ENCODE results near the gene OSBP2. TPM values are rescaled to one million over a fixed set of nuclear protein-coding genes. Genes with fewer than 3 reads are reported as not detected.

OSBP2 gene
- 2.0 to 4.2 TPM (median 3.0 TPM) in 3 replicates for polyA plus RNA-seq
- polyA plus RNA-seq (2011; ENCODE audit: low read depth) = 10.7 TPM
- 3.9 and 5.0 TPM in 2 replicates for polyA plus RNA-seq (2011; cell fraction: cytosol; rRNA removed)
- polyA plus RNA-seq (2011; cell fraction: nucleus; rRNA removed) = 3.2 and 3.3 TPM in 2 replicates
- 3.6 and 4.4 TPM in 2 replicates for polyA plus RNA-seq (2012; ENCODE audit: low replicate concordance)
- 2.9 to 8.2 TPM (median 5.6 TPM) in 3 replicates for polyA minus RNA-seq
- polyA minus RNA-seq (2011; cell fraction: cytosol; rRNA and poly(A)+ RNA removed) = 6.7 TPM
- polyA minus RNA-seq (2011; cell fraction: nucleus; rRNA and poly(A)+ RNA removed) = 3.1 and 4.4 TPM in 2 replicates

- peak within 1 kb of the TSS; percentile 79 for H3K4me2 ChIP-seq (ENCODE audit: control insufficient read depth, extremely low read depth, insufficient read depth, low read depth, low read length)
- TF ChIP-seq, protein P1, sequence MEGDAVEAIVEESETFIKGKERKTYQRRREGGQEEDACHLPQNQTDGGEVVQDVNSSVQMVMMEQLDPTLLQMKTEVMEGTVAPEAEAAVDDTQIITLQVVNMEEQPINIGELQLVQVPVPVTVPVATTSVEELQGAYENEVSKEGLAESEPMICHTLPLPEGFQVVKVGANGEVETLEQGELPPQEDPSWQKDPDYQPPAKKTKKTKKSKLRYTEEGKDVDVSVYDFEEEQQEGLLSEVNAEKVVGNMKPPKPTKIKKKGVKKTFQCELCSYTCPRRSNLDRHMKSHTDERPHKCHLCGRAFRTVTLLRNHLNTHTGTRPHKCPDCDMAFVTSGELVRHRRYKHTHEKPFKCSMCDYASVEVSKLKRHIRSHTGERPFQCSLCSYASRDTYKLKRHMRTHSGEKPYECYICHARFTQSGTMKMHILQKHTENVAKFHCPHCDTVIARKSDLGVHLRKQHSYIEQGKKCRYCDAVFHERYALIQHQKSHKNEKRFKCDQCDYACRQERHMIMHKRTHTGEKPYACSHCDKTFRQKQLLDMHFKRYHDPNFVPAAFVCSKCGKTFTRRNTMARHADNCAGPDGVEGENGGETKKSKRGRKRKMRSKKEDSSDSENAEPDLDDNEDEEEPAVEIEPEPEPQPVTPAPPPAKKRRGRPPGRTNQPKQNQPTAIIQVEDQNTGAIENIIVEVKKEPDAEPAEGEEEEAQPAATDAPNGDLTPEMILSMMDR (optimal IDR thresholded peaks at IDR 0.05 in 1 of 3, IDR thresholded peaks at IDR 0.05 in 1 of 3, conservative IDR thresholded peaks at IDR 0.05 in 1 of 3; ENCODE audit: extremely low read depth in 1 of 3, insufficient read depth in 2 of 3, low read length in 3 of 3) = peak in 1 of 3 experiments; percentile 6
- TF ChIP-seq EZH2 (IDR thresholded peaks at IDR 0.05; ENCODE audit: low read length) = no peak
- FAIRE-seq = no peak
- peak within 1 kb of the TSS; percentile 92 for H2AFZ ChIP-seq (ENCODE audit: control insufficient read depth, low read length)
- no peak for DNase-seq (ENCODE audit: low read depth, low spot score)
- no peak within 1 kb of the TSS for H3K27ac ChIP-seq (ENCODE audit: control insufficient read depth, insufficient read depth, low read length)
- no peaks in the 10 kb centered on the region for H3K9me1 ChIP-seq (ENCODE audit: control insufficient read depth, extremely low read depth, insufficient read depth, low read length)
- H3K36me3 ChIP-seq (ENCODE audit: control insufficient read depth in 2 of 2, extremely low read depth in 1 of 2, insufficient read depth in 2 of 2, low read length in 2 of 2) = no peaks in the 10 kb centered on the region
- H3K4me3 ChIP-seq (ENCODE audit: control insufficient read depth in 2 of 3, extremely low read depth in 1 of 3, insufficient read depth in 2 of 3, low read depth in 1 of 3, low read length in 3 of 3) = peak within 1 kb of the TSS; percentile 48 to 64 (median 62)
- no peaks in the 10 kb centered on the region for H3K27me3 ChIP-seq (ENCODE audit: control insufficient read depth, extremely low read depth, insufficient read depth, low read length)
- H3K4me1 ChIP-seq (ENCODE audit: control insufficient read depth, extremely low read depth, insufficient read depth, low read length) = peaks cover 4% of the 10 kb centered on the region
- dilution Hi-C loops (cut with MboI; ENCODE audit: extremely low pct_ligation_motif_present, low sequenced_read_pairs) = no loop called here
- H3K9ac ChIP-seq (ENCODE audit: control insufficient read depth, extremely low read depth, insufficient read depth, low read length) = peak within 1 kb of the TSS; percentile 51
- no peaks in the 10 kb centered on the region for H3K9me3 ChIP-seq (ENCODE audit: control insufficient read depth, low read depth, low read length)
- no peaks in the 10 kb centered on the region for H4K20me1 ChIP-seq (ENCODE audit: control insufficient read depth, extremely low read depth, insufficient read depth, low read length)
- no peaks in the 10 kb centered on the region for H3K79me2 ChIP-seq (ENCODE audit: control insufficient read depth, insufficient read depth, low read length)
Measured at GRCh38 chr22:30694640-30695350, at the start of gene OSBP2. TSS of gene OSBP2 (plus strand) at chr22:30694874. CDS start at chr22:30694910, 36 bp downstream.

GRCh38 chr22:30646518-30647160 lies 48.0 kb upstream of the OSBP2 start:
- Histone ChIP-seq H3K4me3 (ENCODE audit: control insufficient read depth in 2 of 3, extremely low read depth in 1 of 3, insufficient read depth in 2 of 3, low read depth in 1 of 3, low read length in 3 of 3) (no peak overlapping the region), H3K4me1 (ENCODE audit: control insufficient read depth, extremely low read depth, insufficient read depth, low read length) (peaks cover 9% of the 10 kb centered on the region), H3K36me3 (ENCODE audit: control insufficient read depth in 2 of 2, extremely low read depth in 1 of 2, insufficient read depth in 2 of 2, low read length in 2 of 2) (peaks cover 0 to 2% of the 10 kb centered on the region in 2 experiments), H3K9me3 (ENCODE audit: control insufficient read depth, low read depth, low read length) (no peaks in the 10 kb centered on the region), H3K4me2 (ENCODE audit: control insufficient read depth, extremely low read depth, insufficient read depth, low read depth, low read length) (no peak overlapping the region), H3K27ac (ENCODE audit: control insufficient read depth, insufficient read depth, low read length) (no peak overlapping the region), H3K27me3 (ENCODE audit: control insufficient read depth, extremely low read depth, insufficient read depth, low read length) (no peaks in the 10 kb centered on the region), H3K9me1 (ENCODE audit: control insufficient read depth, extremely low read depth, insufficient read depth, low read length) (no peaks in the 10 kb centered on the region), H3K9ac (ENCODE audit: control insufficient read depth, extremely low read depth, insufficient read depth, low read length) (no peak overlapping the region), H3K79me2 (ENCODE audit: control insufficient read depth, insufficient read depth, low read length) (no peaks in the 10 kb centered on the region), H4K20me1 (ENCODE audit: control insufficient read depth, extremely low read depth, insufficient read depth, low read length) (no peaks in the 10 kb centered on the region), H2AFZ (ENCODE audit: control insufficient read depth, low read length) (no peak overlapping the region)
- TF ChIP-seq, protein P1 (optimal IDR thresholded peaks at IDR 0.05 in 1 of 3, IDR thresholded peaks at IDR 0.05 in 1 of 3, conservative IDR thresholded peaks at IDR 0.05 in 1 of 3; ENCODE audit: extremely low read depth in 1 of 3, insufficient read depth in 2 of 3, low read length in 3 of 3) = no peak
- no peak for TF ChIP-seq EZH2 (IDR thresholded peaks at IDR 0.05; ENCODE audit: low read length)
- DNase-seq (ENCODE audit: low read depth, low spot score) = no peak
- no peak for FAIRE-seq
- dilution Hi-C loops (cut with MboI; ENCODE audit: extremely low pct_ligation_motif_present, low sequenced_read_pairs) = no loop called here

Data from keratinocyte (primary cell).